Transverse colon (tissue), 4 donors: ENCODE results near the gene RFPL2. TPM values are rescaled to one million over a fixed set of nuclear protein-coding genes. Genes with fewer than 3 reads are reported as not detected.

ENCODE experiments used
- DNase-seq: peaks from one replicate; pipeline ENCODE4 v3.0.0-alpha.2; 2019
- H3K27ac ChIP-seq, 4 donors: fragments of 200-600 bp; sonication (generic); 2 replicates each; pipeline ENCODE4 v1.5.1; 2016 to 2018; ENCODE audit warnings: inconsistent platforms in 4 of 4
- H3K27me3 ChIP-seq: fragments of 200-600 bp; sonication (generic); 2 replicates; pipeline ENCODE4 v1.5.1; 2017; ENCODE audit warnings: inconsistent platforms
- H3K36me3 ChIP-seq, 4 donors: fragments of 200-600 bp; sonication (generic); 2 replicates each; pipeline ENCODE4 v1.5.1; 2017 to 2019; ENCODE audit warnings: inconsistent platforms in 4 of 4
- H3K4me1 ChIP-seq, 4 donors: fragments of 200-600 bp; sonication (generic); 2 replicates each; pipeline ENCODE4 v1.5.1; 2017 to 2020; ENCODE audit warnings: inconsistent platforms in 4 of 4
- H3K4me3 ChIP-seq, 4 donors: fragments of 200-600 bp; sonication (generic); 1 replicate in 1 of 4; 2 replicates in 3 of 4; pipeline versions ENCODE4 v1.5.1 to v1.6.1; 2017 to 2019; ENCODE audit warnings: inconsistent platforms in 4 of 4
- H3K9me3 ChIP-seq, 2 donors: fragments of 200-600 bp; sonication (generic); 2 replicates each; pipeline ENCODE4 v1.5.1; 2017 to 2019; ENCODE audit warnings: inconsistent platforms in 2 of 2
- EP300 ChIP-seq: sonication (generic); formaldehyde crosslinking; IDR thresholded peaks from one replicate; pipeline ENCODE4 v1.6.1; 2017; ENCODE audit warnings: antibody characterized with exemption, low read depth
- POLR2A ChIP-seq: fragments of 450-650 bp; IDR thresholded peaks from one replicate; pipeline ENCODE4 v1.6.1; 2016; ENCODE audit warnings: antibody characterized with exemption, mild to moderate bottlenecking, moderate library complexity
- POLR2AphosphoS5 ChIP-seq, 3 donors: sonication (generic); formaldehyde crosslinking; IDR thresholded peaks; one replicate each; pipeline ENCODE4 v1.6.1; 2016; ENCODE audit warnings: antibody characterized with exemption in 3 of 3
- WGBS, 2 donors: methylation state at CpG; one replicate each; pipeline ENCODE4 v1.1.5; 2018; ENCODE audit warnings: low coverage in 1 of 2; 5-methylcytosine and 5-hydroxymethylcytosine counted together
- in situ Hi-C, 4 donors: fragments of 200-750 bp; cut with MboI; loops; one replicate each; pipeline versions ENCODE4 v1.15.0 to v1.15.1; 2017; ENCODE audit warnings: low sequenced_read_pairs in 3 of 4, low pct_ligation_motif_present in 1 of 4, low pct_unique_long_range_greater_than_20kb in 1 of 4
- intact Hi-C: fragments of 100-400 bp; cut with DNase I; formaldehyde crosslinking; loops from one replicate; pipeline ENCODE4 v1.15.1; 2023; ENCODE audit warnings: low total_unique reads
- total RNA-seq, 4 donors: library from RNA; depleted of rRNA; stranded (reverse); fragments of >200 nt; gene quantifications; one replicate each; pipeline ENCODE4 v1.1.0, GENCODE V29; 2016
- TF ChIP-seq, protein P1 (sequence below), 5 experiments: fragments of 200-600 bp in 3 of 5; fragments of 450-650 bp in 2 of 5; sonication (generic) in 3 of 5; IDR thresholded peaks; 1 replicate in 2 of 5; 2 replicates in 3 of 5; pipeline ENCODE4 v1.5.1; 2016 to 2017; ENCODE audit warnings: antibody characterized with exemption in 5 of 5, inconsistent platforms in 3 of 5, mild to moderate bottlenecking in 2 of 5, moderate library complexity in 1 of 5

The RFPL2 gene
- total RNA-seq, 4 donors from 2014 or later, result not detected

DNA sequence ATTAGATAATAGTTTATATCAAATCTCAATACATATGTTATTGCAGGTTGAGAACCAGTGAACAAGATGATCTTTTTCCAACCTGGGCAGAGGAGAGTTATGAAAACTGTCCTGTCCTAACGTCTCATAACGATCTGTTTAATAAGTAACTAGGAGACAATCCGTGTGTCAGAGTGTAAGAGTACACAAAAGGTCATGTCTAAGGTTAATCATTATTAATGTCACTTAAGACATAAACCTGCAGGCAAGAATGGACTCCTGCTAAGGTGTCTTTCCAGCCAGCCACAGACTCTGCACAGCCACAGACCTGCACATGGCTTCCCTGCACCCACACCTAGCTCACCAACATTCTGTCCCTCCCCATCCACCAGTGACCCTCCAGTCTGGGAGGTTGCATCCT, 40.2 kb upstream of the RFPL2 start:
- intact Hi-C loops (no loop called here), in situ Hi-C loops (no loop called here)
- Histone ChIP-seq H3K4me1 (peaks cover 0 to 6% (median 0%) of the 10 kb centered on the region in 4 donors), H3K27me3 (no peaks in the 10 kb centered on the region), H3K27ac (no peak overlapping the region), H3K4me3 (no peak overlapping the region), H3K36me3 (no peaks in the 10 kb centered on the region), H3K9me3 (no peaks in the 10 kb centered on the region)
- no peak for DNase-seq
- 36 to 56% methylated on average over 3 of the region's 3 CpGs for WGBS, 2 donors
- no peak for TF ChIP-seq EP300
- TF ChIP-seq, protein P1, sequence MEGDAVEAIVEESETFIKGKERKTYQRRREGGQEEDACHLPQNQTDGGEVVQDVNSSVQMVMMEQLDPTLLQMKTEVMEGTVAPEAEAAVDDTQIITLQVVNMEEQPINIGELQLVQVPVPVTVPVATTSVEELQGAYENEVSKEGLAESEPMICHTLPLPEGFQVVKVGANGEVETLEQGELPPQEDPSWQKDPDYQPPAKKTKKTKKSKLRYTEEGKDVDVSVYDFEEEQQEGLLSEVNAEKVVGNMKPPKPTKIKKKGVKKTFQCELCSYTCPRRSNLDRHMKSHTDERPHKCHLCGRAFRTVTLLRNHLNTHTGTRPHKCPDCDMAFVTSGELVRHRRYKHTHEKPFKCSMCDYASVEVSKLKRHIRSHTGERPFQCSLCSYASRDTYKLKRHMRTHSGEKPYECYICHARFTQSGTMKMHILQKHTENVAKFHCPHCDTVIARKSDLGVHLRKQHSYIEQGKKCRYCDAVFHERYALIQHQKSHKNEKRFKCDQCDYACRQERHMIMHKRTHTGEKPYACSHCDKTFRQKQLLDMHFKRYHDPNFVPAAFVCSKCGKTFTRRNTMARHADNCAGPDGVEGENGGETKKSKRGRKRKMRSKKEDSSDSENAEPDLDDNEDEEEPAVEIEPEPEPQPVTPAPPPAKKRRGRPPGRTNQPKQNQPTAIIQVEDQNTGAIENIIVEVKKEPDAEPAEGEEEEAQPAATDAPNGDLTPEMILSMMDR (IDR thresholded peaks at IDR 0.05), result no peak
- no peak for TF ChIP-seq POLR2AphosphoS5 (IDR thresholded peaks at IDR 0.05)
- no peak for TF ChIP-seq POLR2A

DNA sequence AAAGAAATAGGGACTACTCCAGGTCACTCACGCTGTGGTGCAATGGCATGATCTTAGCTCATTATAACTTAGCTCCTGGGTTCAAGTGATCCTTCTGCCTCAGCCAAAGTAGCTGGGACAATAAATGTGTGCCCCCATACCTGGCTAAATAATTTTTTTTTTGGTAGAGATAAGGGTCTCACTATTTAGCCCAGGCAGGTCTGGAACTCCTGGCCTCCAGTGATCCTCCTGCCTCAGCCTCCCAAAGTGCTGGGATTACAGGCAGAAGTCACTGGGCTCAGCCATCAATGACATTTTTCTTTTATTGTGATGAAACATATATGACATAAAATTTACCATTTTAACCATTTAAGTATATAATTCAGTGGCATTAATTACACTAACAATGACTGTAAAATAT, 39.7 kb upstream of the RFPL2 start:
- Histone ChIP-seq H3K4me3 (no peak overlapping the region), H3K9me3 (no peaks in the 10 kb centered on the region), H3K27me3 (no peaks in the 10 kb centered on the region), H3K27ac (no peak overlapping the region), H3K4me1 (peaks cover 0 to 6% (median 0%) of the 10 kb centered on the region in 4 donors), H3K36me3 (no peaks in the 10 kb centered on the region)
- no peak for TF ChIP-seq POLR2A
- TF ChIP-seq POLR2AphosphoS5 (IDR thresholded peaks at IDR 0.05), result no peak
- TF ChIP-seq, protein P1 (IDR thresholded peaks at IDR 0.05), result no peak
- no peak for TF ChIP-seq EP300
- WGBS, 2 donors, result 100% methylated on average over 1 of the region's 1 CpG
- no peak for DNase-seq
- in situ Hi-C loops, result no loop called here
- intact Hi-C loops, result no loop called here

DNA sequence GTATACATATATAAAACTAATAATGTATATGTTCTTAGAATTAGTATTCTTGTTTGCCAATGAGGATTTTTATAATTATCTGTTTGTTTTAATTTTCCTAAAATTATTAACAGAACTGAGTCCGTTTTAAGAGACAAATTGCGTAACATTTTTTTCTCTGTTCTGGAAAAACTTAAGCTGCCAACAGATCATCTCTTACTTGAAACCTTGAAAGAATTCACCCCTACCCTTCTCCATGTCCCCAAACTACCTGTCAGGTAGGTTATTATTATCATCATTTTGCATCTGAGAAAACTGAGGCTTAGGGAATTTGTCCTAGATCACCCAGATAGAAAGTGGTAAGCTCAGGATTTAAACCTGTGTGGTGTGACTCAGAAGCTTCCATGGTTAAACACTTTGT, 35.6 kb upstream of the RFPL2 start:
- no peak for DNase-seq
- Histone ChIP-seq H3K4me3 (no peak overlapping the region), H3K36me3 (no peaks in the 10 kb centered on the region), H3K4me1 (peaks cover 0 to 6% (median 0%) of the 10 kb centered on the region in 4 donors), H3K27ac (no peak overlapping the region), H3K9me3 (no peaks in the 10 kb centered on the region), H3K27me3 (no peaks in the 10 kb centered on the region)
- intact Hi-C loops (no loop called here), in situ Hi-C loops (no loop called here)
- no peak for TF ChIP-seq POLR2AphosphoS5 (IDR thresholded peaks at IDR 0.05)
- no peak for TF ChIP-seq POLR2A
- TF ChIP-seq, protein P1 (IDR thresholded peaks at IDR 0.05), result no peak
- TF ChIP-seq EP300, result no peak
- WGBS, 2 donors, result 65 to 69% methylated on average over 2 of the region's 2 CpGs

DNA sequence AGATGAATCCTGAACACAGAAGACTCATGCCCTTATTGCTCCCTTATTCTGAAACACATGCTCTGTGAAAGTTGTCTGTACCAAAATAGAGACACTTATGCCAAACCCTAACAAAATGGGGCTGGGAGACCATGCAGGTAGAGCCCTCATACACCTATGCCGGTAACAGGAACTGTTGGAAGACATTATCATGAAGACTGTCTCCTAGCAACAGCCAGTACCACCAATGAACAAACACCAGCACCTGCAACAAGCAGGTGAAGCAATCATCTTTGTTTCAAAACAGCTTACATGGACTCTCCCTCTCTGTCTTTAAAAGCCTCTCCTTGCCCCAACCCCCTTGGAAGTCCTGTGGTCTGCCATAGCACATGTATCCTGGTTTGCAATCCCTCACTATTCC, 33.0 kb upstream of the RFPL2 start:
- Histone ChIP-seq H3K9me3 (no peaks in the 10 kb centered on the region), H3K36me3 (no peaks in the 10 kb centered on the region), H3K4me1 (no peaks in the 10 kb centered on the region), H3K4me3 (no peak overlapping the region), H3K27me3 (no peaks in the 10 kb centered on the region), H3K27ac (no peak overlapping the region)
- 39% methylated on average over 1 of the region's 1 CpG; no CpG with 5 or more reads in 1 of the 2 donors for WGBS, 2 donors
- intact Hi-C loops (no loop called here), in situ Hi-C loops (no loop called here)
- TF ChIP-seq EP300, result no peak
- TF ChIP-seq, protein P1 (IDR thresholded peaks at IDR 0.05), result no peak
- no peak for TF ChIP-seq POLR2A
- no peak for TF ChIP-seq POLR2AphosphoS5 (IDR thresholded peaks at IDR 0.05)
- no peak for DNase-seq
